GM19452 (cell line): Measurements from ENCODE around the gene ANKFY1.
"Not testable (repeated sequence)": the region's sequence is repeated elsewhere in the genome, so short reads cannot be mapped to it uniquely, and the experiment has no call there.

Experiments used
- ATAC-seq: cut with Tn5 transposase; IDR thresholded peaks from one replicate; pipeline ENCODE4 v1.9.1; 2021; ENCODE audit not compliant: unreplicated experiment

The ANKFY1 gene

DNA sequence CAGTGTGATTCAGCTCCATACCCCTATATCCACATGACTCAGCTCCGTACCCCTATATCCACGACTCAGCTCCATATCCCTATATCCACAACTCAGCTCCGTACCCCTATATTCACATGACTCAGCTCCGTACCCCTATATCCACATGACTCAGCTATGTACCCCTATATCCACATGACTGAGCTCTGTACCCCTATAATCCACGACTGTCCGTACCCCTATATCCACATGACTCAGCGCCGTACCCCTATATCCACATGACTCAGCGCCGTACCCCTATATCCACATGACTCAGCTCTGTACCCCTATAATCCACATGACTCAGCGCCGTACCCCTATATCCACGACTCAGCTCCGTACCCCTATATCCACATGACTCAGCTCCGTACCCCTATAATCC, 104.0 kb downstream of the ANKFY1 start:
- ATAC-seq = no peak

DNA sequence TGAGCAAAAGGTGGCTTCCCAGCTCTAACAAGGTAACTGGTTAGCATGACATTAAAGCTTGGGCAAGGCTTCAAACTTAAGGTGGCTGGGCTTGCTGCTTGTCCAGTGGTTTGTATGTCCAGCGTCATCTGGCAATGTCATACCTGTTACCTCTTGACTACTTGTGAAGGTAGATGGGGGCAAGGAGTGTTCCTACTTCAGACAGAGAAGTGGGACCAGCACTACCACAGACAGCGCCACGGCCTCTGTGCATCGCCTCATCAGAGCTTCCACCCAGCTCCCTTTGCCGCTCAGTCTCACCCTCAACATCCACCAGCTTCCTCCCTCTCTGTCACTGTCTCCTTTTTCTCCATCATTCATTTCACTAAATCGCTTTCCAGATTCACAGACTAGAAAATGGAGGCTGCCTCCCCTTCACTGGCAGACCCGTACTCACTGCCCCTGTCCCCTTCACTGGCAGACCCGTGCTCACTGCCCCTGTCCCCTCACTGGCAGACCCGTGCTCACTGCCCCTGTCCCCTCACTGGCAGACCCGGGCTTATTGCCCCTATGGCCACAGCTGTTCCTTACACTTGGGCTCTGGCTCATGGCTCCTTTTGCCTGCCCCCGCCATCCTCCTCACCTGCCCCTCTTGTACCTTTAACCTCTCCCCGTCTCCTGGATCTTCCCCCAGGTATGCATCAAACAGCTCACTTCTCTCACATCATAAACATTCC, 106.0 kb downstream of the ANKFY1 start:
- ATAC-seq = no peak

DNA sequence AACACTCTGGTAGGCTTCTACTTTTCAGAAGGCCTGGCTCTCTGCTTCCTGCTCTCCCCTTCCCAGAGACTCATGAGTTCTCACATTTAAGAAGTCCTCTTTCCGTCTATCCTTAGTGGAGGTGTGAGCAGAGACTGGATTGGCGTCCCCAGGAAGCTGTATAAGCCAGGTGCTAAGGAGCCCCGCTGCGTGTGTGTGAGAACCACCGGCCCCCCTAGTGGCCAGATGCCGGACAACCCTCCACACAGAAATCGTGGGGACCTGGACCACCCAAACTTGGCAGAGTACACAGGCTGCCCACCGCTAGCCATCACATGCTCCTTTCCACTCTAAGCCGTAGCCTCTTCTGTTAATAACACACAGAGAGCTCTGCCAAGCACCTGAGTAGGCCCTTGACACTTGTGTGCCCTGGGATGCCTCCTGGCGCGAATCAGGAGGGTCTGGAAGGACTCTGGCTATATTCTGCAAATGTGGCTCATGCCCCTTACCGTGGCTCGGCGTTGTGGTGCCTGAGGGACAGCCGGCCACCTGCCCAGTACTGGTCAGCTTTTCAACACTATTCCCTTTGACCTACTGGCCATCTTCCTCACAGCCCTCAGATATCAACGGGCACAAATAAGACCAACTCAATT, 106.9 kb downstream of the ANKFY1 start:
- no peak for ATAC-seq

DNA sequence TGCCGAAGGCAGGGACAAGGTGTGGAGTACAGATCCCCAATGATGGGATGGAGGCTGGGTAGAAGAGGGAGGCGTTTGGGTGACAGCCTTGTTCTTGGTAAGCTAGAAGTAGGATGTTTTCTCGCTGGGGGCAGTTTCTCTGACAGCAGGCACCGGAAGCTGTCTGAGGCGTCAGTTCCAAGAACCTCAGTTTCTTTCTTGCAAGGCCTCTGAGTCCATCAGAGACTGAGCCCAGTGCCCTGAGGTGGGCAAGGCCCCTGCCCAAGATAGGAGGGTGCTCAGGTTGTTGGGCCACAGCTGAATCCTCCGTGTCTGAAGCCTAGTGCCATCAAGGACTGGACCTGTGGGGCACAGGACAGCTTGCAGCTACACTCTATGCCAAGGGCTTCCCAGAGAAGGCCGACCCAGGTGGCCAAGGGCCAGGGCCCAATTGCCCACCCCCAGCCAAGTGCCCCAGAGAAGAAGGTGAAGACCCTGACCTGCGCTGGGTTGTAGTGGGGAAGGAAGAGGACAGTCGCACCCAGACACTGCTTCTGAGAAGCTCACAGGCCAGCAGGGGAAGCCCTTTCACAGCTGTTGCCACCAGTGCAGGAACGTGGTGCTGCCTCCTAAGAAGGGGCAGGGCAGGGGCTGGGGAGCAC, 107.7 kb downstream of the ANKFY1 start:
- no peak for ATAC-seq

DNA sequence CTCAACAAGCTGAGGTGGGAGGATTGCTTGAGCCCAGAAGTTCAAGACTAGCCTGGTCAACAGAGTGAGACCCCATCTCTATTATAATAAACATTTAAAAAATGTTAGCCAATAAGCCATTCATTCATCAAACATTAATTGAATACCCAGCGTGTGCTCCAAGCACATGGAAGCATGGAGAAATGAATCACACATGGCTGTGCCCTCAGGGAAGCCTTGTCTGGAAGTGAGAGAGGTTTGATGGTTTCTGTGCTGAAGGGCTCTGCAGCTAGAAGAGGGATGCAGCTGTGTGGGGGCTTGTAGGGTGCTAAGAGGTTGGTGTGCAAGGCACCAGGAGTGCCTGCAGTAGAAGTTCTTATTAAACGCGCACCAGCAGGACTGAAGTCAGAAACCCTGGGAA, 109.6 kb downstream of the ANKFY1 start:
- no peak for ATAC-seq

DNA sequence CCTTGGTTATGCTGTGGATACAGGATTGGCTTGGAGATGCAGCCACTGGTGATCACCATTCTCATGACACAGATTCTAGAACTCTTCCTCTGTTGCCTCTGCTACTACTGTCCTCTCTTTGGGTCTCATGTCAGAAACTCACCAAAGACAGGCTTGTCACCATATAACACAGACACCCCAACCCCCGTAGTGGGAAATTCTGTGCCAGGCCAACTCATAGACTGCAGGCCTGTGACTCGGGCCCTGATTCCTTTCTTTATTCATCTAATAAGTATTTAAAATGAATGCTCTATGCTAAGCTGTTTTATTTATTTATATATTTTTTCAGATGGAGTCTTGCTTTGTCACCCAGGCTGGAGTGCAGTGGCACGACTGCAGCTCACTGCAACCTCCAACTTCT, 111.3 kb downstream of the ANKFY1 start:
- no peak for ATAC-seq

DNA sequence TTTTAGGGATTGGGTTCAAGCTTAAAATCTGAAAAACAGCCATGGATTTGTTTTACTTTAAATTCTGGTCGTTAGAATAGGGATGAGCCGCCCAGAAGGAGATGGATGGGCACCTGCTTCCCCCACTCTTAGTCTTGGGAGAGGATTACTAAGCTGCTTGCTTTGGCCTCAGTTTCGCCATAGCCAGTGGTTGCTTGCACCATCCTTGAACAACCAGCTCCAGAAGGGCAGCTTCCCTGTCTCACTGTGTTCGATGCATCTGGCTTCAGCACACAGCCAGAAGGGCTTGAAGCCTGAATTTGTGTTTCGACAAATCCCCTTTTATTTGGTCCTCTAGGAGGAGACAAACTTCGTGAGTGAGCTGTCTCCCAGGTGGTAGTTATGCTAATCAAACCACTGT, 113.7 kb downstream of the ANKFY1 start:
- ATAC-seq = no peak

DNA sequence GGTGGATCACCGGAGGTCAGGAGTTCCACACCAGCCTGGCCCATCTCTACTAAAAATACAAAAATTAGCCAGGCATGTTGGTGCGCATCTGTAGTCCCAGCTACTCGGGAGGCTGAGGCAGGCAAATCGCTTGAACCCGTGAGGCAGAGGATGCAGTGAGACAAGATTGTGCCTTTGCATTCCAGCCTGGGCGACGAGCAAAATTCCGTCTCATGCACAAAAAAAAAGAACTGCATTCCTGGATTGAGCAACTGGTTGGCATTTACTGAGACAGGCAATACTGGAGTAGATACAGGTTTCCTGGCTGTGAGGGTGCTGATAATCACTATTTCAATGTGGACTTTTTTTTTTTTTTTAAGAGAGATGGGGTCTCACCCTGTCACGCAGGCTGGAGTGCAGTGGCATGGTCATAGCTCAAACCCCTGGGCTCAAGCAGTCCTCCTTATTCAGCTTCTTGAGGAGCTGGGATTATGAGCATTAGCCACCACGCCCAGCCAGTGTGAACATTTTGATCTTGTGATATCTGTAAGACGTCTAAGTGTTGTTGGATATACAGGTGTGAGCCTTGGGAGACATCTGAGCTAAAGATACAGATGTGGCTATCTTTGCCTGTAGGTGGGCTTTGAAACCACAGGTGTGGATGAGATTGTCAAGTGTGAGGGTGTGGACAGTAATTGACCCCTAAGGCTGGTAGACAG, 115.0 kb downstream of the ANKFY1 start:
- no peak for ATAC-seq

DNA sequence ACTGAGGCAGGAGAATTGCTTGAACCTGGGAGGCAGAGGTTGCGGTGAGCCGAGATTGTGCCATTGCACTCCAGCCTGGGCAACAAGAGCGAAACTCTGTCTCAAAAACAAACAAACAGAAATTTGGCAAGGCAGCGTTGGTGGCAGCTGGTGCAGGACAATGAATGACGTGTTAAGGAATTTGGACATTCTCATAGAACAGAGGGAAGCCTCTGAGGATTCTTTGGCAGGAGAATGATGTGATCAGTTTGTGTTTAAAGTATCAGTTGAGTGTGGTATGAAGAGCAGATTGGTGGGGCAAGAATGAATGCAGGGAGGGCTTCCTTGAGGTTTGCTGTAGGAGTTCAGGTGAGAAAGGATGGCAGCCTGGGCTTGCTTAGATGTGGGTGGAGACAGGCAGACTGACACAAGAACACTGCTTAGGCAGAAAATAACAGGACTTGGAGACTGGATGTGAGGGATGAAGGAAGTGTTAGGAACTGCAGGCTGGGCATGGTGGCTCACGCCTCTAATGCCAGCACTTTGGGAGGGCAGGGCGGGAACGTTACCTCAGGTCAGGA, 115.9 kb downstream of the ANKFY1 start:
- no peak for ATAC-seq

DNA sequence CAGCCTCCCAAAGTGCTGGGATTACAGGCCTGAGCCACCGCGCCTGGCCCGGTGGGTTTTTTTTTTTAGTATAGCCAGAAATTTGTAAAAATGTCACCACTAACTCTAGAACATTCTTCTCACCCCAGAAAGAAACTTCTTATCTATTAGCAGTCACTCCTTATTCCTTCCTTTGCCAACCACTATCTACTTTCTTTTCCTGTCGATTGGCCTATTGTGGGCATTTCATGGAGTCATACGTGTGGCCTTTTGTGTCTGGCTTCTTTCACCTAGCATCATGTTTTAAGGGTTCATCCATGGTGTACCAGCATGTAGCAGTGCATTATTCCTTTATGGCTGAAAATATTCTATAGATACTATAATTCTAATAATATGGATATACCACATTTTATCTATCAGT, 117.1 kb downstream of the ANKFY1 start:
- ATAC-seq = no peak

DNA sequence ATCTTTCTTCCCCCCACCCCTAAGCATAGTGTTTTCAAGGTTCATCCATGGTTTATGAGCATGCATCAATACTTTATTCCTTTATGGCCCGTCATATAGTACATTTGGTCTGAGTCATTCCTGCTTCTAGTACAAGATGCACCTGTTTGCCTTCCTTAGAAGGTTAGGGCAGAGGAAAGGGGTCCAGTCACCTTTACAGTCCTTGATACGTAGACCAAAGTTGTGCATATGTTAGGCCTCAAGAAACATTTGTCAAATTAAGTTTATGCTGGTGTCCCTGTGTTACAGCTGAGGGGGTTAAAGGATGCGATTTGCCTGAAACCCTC, 119.4 kb downstream of the ANKFY1 start:
- ATAC-seq = no peak

DNA sequence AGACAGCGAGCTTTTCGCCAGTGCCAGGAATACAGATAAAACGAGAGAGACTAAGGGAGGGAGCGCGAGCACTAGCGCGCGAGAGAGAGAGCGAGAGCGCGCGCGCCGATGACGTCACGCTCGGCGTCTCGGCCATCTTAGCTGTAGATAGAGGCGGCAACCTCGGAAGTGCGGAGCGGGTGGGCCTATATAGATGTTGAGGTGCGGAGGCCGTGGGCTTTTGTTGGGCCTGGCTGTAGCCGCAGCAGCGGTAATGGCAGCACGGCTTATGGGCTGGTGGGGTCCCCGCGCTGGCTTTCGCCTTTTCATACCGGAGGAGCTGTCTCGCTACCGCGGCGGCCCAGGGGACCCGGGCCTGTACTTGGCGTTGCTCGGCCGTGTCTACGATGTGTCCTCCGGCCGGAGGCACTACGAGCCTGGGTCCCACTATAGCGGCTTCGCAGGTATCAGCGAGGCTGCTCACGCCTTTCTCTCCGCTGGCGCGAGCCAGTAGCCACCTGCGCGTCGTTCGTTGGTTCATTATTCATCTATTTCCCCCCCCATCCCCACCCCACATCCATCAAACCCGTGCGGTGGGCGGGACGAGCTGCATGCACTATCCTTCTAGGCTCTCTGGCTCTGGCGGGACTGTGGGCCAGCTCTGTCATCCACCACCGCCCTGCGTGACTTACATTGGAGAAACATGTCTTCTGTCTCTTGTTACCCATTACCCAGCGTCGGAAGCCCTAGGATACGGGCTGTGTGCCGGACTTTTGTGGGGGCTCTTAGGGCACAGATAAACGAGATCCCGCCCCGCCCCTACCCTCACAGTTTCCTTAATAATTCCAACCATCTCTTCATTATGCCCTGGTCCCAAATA, 120.0 kb downstream of the ANKFY1 start:
- peak; percentile 52 for ATAC-seq

DNA sequence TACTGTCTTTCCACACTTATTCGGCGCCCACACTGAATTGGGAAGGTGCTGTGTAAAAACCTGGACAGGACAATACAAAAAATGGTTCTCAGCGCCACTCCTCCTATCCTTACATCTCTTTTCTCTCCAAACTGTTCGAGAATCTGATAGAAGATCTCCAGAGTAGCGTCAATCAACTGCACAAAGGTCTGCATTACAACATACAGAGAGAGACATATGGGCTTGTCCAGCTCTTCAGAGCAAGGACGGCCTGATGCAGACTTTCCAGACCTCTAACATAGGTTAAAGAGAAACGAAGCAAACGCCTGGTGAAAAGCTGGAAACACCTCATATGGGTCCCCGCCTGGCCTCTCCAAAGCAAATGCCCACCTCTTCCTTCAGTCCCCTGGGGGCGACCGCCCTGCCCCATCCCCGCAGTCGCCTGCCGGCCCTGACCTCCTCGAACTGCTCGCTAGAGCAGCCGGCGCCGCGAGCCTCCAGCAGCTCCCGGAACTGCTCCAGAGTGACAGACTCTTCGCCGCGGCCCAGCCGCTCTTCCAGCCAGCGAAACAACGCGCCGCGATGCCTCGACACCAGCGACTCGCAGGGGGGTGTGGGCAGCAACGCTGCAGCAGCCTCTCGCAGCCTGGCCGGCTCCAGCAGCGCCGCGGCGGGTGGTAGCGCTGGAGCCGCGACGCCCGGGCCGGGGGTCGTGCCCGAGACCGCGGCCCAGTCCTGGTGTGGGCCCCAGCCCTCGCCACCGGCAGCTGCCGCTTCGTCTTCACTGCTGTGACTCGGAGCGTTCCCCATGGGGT, 121.5 kb downstream of the ANKFY1 start:
- peak; percentile 19 for ATAC-seq

DNA sequence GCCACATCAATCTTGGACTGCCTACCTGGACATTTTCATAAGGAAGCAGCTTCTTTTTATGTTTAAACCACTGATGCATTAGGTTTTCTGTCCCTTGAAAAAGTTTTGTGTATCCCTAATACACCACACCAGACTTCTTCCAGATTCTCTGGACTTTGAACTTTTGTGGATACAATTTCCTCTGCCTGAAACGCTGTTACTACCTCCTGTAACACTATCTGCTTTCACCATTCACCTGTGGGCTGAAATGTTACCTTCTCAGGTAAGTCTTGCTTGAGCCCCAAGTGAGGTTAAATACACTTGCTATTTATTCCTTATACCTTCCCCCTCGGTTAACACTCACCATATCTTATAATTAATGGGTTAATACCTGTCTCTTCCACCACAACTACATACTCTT, 123.7 kb downstream of the ANKFY1 start:
- ATAC-seq = no peak

DNA sequence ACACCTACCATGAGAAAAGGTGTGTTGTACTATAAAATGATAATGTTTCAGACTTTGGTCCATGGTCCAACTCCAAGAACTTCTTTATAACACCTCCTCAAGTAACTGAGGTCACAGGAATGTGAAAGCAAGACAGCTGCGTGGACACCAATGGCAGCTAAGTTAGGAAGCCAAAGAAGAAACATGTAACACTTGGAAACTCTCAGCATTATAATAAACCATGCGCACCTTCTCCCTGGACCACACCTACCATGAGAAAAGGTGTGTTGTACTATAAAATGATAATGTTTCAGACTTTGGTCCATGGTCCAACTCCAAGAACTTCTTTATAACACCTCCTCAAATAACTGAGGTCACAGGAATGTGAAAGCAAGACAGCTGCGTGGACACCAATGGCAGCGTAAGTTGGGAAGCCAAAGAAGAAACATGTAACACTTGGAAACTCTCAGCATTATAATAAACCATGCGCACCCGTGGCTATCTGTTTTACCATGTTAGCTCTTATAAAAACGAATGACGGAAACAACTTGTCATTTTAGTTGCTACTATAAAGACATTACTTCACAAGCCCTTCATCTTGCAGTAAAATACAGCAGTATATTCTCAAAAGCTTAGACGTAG, 124.8 kb downstream of the ANKFY1 start:
- not testable (repeated sequence) for ATAC-seq

DNA sequence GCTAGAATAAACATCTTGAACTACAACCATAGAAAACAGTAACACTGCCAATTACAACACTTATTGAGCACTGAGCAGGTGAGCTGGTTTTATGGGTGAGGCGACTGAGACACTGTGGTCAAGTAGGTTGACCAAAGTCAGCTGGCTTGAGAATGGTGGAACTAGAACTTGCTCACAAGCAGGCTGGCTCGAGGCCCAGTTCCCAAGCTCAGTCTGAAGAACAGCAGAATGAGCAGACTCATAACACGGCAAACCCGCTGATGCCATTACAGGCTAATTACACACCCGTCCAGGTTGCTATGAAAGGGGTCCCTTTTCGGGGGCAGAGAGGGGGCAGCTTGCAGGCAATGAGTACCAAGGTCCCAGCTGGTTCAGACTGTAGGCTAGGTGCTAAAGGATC, 127.4 kb downstream of the ANKFY1 start:
- ATAC-seq = no peak

DNA sequence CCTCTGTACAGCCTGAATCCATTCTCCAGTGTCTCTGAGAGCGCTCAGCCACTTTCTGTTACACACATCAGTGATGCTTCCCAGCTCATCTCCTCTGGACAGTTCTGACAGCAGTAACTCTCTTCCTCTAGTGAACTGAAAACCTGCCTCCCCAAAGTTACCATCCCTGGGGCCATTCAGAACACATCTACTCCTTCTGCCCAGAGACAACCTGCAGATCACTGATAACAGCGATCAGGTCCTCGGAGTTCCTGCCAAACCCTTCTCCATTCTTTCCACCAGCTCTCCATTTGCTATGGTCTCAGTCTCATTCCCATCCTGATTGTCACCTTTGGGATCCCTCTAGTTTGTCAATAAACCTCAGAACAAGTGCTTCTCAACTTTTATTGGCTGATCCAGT, 128.3 kb downstream of the ANKFY1 start:
- ATAC-seq = no peak

DNA sequence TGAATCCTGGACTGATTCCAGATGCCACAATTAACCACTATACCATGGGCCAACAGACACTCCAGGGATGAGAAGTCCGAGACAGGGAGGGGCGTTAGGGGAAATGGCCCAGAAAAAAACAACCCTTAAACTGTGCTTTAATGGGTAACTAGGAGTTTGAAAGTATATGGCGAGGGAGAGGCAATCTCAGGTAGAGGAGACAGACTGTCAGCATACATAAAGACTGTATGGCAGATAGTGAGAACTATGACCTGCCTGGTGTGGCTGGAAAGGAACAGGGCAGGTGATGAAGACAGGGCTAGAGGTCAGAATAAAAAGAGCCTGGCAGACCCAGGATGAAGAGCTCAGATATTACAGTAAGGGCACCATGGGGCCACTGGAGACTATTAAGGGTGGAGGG, 129.1 kb downstream of the ANKFY1 start:
- ATAC-seq = no peak

DNA sequence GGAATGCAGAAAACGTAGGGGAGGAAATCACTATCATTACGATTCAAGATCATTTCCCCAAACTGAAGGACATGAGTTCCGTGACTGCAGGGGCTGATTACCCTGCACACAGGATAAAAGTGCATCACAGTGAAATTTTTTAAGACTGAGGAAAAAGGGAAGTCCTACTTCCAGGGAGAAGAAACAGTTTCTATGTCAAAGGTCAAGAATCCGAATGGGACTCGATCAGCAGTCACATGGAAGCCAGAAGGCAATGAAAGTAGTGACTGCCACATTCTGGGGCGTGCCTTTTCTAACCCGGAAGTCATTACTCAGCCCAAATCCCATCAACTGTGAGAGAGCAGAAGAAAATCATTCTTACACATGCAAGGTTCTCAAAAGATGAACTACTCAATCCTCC, 133.1 kb downstream of the ANKFY1 start:
- ATAC-seq = no peak

DNA sequence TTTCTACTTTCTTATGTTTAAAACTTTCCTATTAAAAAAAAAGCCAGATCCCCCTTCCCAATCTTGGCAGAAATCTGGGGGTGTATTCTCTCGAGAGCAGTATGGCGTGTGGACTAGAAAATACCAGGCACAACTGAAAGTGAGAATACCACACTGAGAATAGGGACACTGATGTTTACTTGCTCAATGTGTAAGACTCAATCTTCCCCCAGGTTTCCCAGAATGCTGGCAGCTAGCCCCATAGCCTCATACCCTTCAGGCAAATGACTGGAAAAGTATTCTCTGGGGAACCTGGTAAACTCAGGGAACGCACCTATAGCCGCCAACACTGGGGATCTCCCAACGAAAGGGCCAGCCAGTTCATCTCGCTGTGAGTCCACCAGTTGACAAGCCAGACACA, 136.2 kb downstream of the ANKFY1 start:
- no peak for ATAC-seq
